SK-N-SH treated with all-trans-retinoic acid at 6 μM for 48 hours (cell line): ENCODE data around the gene CDC6.

Experiments
- ARNTL ChIP-seq: fragments of 450-650 bp; formaldehyde crosslinking; IDR thresholded peaks from 2 replicates; pipeline ENCODE4 v1.5.0; 2020; ENCODE audit warnings: low read depth, mild to moderate bottlenecking, moderate library complexity, borderline replicate concordance
- PATZ1 ChIP-seq: fragments of 250-450 bp; sonication (Bioruptor Pico); IDR thresholded peaks from 2 replicates; pipeline ENCODE4 v1.8.0; 2020; ENCODE audit warnings: mild to moderate bottlenecking, moderate library complexity, borderline replicate concordance
- POU6F1 ChIP-seq: fragments of 250-450 bp; sonication (Bioruptor Pico); IDR thresholded peaks from 2 replicates; pipeline ENCODE4 v1.8.0; 2021; ENCODE audit warnings: low read depth, mild to moderate bottlenecking, moderate library complexity, borderline replicate concordance
- PPARA ChIP-seq: fragments of 250-450 bp; sonication (Bioruptor Pico); IDR thresholded peaks from 2 replicates; pipeline ENCODE4 v1.5.0; 2020; ENCODE audit warnings: mild to moderate bottlenecking, borderline replicate concordance
- ZFP30 ChIP-seq: fragments of 450-650 bp; formaldehyde crosslinking; IDR thresholded peaks from 2 replicates; pipeline ENCODE4 v1.5.0; 2022; ENCODE audit warnings: mild to moderate bottlenecking, moderate library complexity

- TF ChIP-seq ARNTL (CRISPR knock-in tag) (no peak), PATZ1 (CRISPR knock-in tag) (no peak), POU6F1 (CRISPR knock-in tag) (no peak), ZFP30 (CRISPR knock-in tag) (no peak), PPARA (CRISPR knock-in tag) (no peak)
Measured at GRCh38 chr17:40284085-40284713, 3.5 kb upstream of the CDC6 start.
